ENCODE results near the gene DUSP1.

DUSP1 gene

DNA sequence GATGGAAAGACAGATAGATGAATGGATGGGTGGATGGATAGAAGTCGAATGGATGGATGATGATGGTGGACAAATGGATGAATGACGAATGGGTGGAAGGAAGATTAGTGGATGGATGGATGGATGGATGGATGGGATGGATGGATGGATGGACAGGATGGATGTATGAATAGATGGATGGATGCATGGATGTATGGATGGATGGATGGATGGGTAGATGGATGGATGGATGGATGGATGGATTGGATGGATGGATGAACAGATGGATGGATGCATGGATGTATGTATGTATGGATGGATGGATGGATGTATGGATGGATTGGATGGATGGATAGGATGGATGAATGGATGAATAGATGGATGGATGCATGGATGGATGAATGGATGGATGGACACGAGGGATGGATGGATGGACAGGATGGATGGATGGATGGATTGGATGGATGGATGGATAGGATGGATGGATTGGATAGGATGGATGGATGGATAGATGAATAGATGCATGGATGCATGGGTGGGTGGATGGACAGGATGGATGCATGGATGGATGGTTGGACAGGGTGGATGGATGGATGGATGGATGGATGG lies 52.4 kb downstream of the DUSP1 start:
- TF ChIP-seq ZBTB7A (IDR thresholded peaks at IDR 0.05; ENCODE audit: low read depth) (no peak), EGR1 (IDR thresholded peaks at IDR 0.05) (no peak)

Data from Ishikawa (cell line).